HCT116 (cell line): ENCODE results near the gene SYNPO. TPM values are rescaled to one million over a fixed set of nuclear protein-coding genes. Genes with fewer than 3 reads are reported as not detected.

Experiments
- ATAC-seq: fragments of 200-7000 bp; cut with Tn5 transposase; 2 replicates; pipeline ENCODE4 v1.9.1; 2020; ENCODE audit warnings: mild to moderate bottlenecking, moderate library complexity
- BruUV-seq: library from RNA; stranded (reverse); fragments of 400-500 nt; replicated peaks from 2 replicates; lab custom pipeline; 2021; lab: Mats Ljungman, UMichigan
- CTCF ChIA-PET: fragments of 300-600 bp; sonication (Branson Sonifier 250); formaldehyde crosslinking; loops from one replicate; lab custom pipeline; 2021; ENCODE audit warnings: antibody characterized with exemption; lab: Charles Lee
- POLR2A ChIA-PET: fragments of 300-600, 350-600 bp; sonication (Branson Sonifier 250); formaldehyde crosslinking; loops from one replicate; lab custom pipeline; 2021; ENCODE audit warnings: antibody characterized with exemption; lab: Charles Lee
- RAD21 ChIA-PET, 2 experiments: fragments of 300-600 bp; sonication (Branson Sonifier 250); formaldehyde crosslinking; loops; one replicate each; lab custom pipeline; 2023; ENCODE audit warnings: low total read pairs in 2 of 2; ENCODE audit not compliant: uncharacterized antibody in 2 of 2, unreplicated experiment in 2 of 2, low non-redundant PET in 1 of 2; lab: Charles Lee
- DNase-seq: peaks from one replicate; pipeline ENCODE4 v3.0.0-alpha.2; 2010; ENCODE audit warnings: low read depth, low spot score
- H2AFZ ChIP-seq: fragments of 200-600 bp; shearing (Covaris generic), sonication (generic); 2 replicates; pipeline ENCODE4 v1.6.1; 2017; ENCODE audit warnings: low read depth, mixed run types, mixed read lengths, antibody characterized with exemption, low read length; ENCODE audit not compliant: poor library complexity, severe bottlenecking
- H3K27ac ChIP-seq: 2 replicates; pipeline ENCODE4 v1.5.1; 2012; ENCODE audit warnings: low read depth, low read length
- H3K27me3 ChIP-seq: fragments of 200-600 bp; sonication (generic); 2 replicates; pipeline ENCODE4 v1.6.1; 2016; ENCODE audit warnings: mixed run types, low read length, mixed read lengths; ENCODE audit not compliant: insufficient read depth
- H3K36me3 ChIP-seq, 2 experiments: fragments of 200-500 bp in 1 of 2; fragments of 200-600 bp in 1 of 2; sonication (Bioruptor generic) in 1 of 2; sonication (generic) in 1 of 2; 2 replicates each; pipeline versions ENCODE4 v1.5.1 to v1.6.1; 2014 to 2016; ENCODE audit warnings: low read length in 2 of 2, inconsistent platforms in 1 of 2, mixed read lengths in 1 of 2, mixed run types in 1 of 2; ENCODE audit not compliant: insufficient read depth in 2 of 2, control insufficient read depth in 1 of 2
- H3K4me1 ChIP-seq, 2 experiments: fragments of 200-600 bp in 1 of 2; sonication (generic) in 1 of 2; 2 replicates each; pipeline versions ENCODE4 v1.5.1 to v1.6.1; 2012 to 2017; ENCODE audit warnings: low read length in 2 of 2, inconsistent platforms in 1 of 2, mild to moderate bottlenecking in 1 of 2, mixed read lengths in 1 of 2, mixed run types in 1 of 2, moderate library complexity in 1 of 2; ENCODE audit not compliant: insufficient read depth in 2 of 2, control insufficient read depth in 1 of 2
- H3K4me2 ChIP-seq: fragments of 200-600 bp; sonication (generic); 2 replicates; pipeline ENCODE4 v1.6.1; 2017; ENCODE audit warnings: mixed run types, low read length, mixed read lengths
- H3K4me3 ChIP-seq, 2 experiments: fragments of 200-600 bp in 1 of 2; sonication (generic) in 1 of 2; replicated peaks in 1 of 2; 2 replicates each; pipeline ENCODE4 v1.5.1; 2011 to 2016; ENCODE audit warnings: low read length in 2 of 2, control low read depth in 1 of 2, low read depth in 1 of 2, mild to moderate bottlenecking in 1 of 2, mixed read lengths in 1 of 2, mixed run types in 1 of 2
- H3K79me2 ChIP-seq: fragments of 200-600 bp; sonication (generic); 2 replicates; pipeline ENCODE4 v1.6.1; 2017; ENCODE audit warnings: mild to moderate bottlenecking, mixed run types, low read length, moderate library complexity, mixed read lengths; ENCODE audit not compliant: insufficient read depth
- H3K9ac ChIP-seq: fragments of 200-600 bp; sonication (generic); 2 replicates; pipeline ENCODE4 v1.6.1; 2016; ENCODE audit warnings: low read length, mixed read lengths
- H3K9me2 ChIP-seq: fragments of 200-600 bp; sonication (generic), shearing (Covaris generic); 2 replicates; pipeline ENCODE4 v1.6.1; 2017; ENCODE audit warnings: mixed run types, mild to moderate bottlenecking, moderate library complexity; ENCODE audit not compliant: insufficient read depth
- H3K9me3 ChIP-seq, 2 experiments: fragments of 200-500 bp in 1 of 2; fragments of 200-600 bp in 1 of 2; sonication (Bioruptor generic) in 1 of 2; sonication (generic) in 1 of 2; 2 replicates each; pipeline ENCODE4 v1.6.1; 2014 to 2017; ENCODE audit warnings: low read length in 2 of 2, mixed read lengths in 2 of 2, inconsistent platforms in 1 of 2, low read depth in 1 of 2, mild to moderate bottlenecking in 1 of 2, mixed run types in 1 of 2, moderate library complexity in 1 of 2; ENCODE audit not compliant: control insufficient read depth in 1 of 2, insufficient read depth in 1 of 2
- H4K20me1 ChIP-seq: fragments of 200-600 bp; sonication (generic), shearing (Covaris generic); 2 replicates; pipeline ENCODE4 v1.6.1; 2017; ENCODE audit warnings: mixed run types, mild to moderate bottlenecking, moderate library complexity; ENCODE audit not compliant: insufficient read depth
- ATF3 ChIP-seq: IDR thresholded peaks from 2 replicates; pipeline ENCODE4 v1.6.1; 2012
- CBX3 ChIP-seq: IDR thresholded peaks from 2 replicates; pipeline ENCODE4 v1.6.1; 2012; ENCODE audit warnings: low read depth
- EGR1 ChIP-seq: IDR thresholded peaks from 2 replicates; pipeline ENCODE4 v1.6.1; 2012; ENCODE audit warnings: low read depth
- EZH2 ChIP-seq: fragments of 200-600 bp; sonication (generic); IDR thresholded peaks from 2 replicates; pipeline ENCODE4 v1.6.1; 2017; ENCODE audit warnings: antibody characterized with exemption, mixed run types
- MAX ChIP-seq: IDR thresholded peaks from 2 replicates; pipeline ENCODE4 v1.6.1; 2012
- POLR2A ChIP-seq: IDR thresholded peaks from 2 replicates; pipeline ENCODE4 v1.7.0; 2011; ENCODE audit warnings: borderline replicate concordance; ENCODE audit not compliant: insufficient read depth, insufficient read length; ENCODE audit errors: extremely low read depth
- POLR2AphosphoS5 ChIP-seq: IDR thresholded peaks from 2 replicates; pipeline ENCODE4 v1.6.1; 2011; ENCODE audit warnings: mild to moderate bottlenecking, low read depth, low read length, moderate library complexity
- SP1 ChIP-seq: IDR thresholded peaks from 2 replicates; pipeline ENCODE4 v1.6.1; 2012; ENCODE audit warnings: low read depth
- ZBTB33 ChIP-seq: IDR thresholded peaks from 2 replicates; pipeline ENCODE4 v1.6.1; 2011; ENCODE audit warnings: mild to moderate bottlenecking, low read length, moderate library complexity; ENCODE audit not compliant: insufficient replicate concordance; ENCODE audit errors: extremely low read depth
- intact Hi-C: fragments of 100-400 bp; cut with micrococcal nuclease; formaldehyde crosslinking; loops from 2 replicates; pipeline ENCODE4 v1.10.0; 2022
- total RNA-seq: library from RNA; stranded (reverse); gene quantifications from one replicate; pipeline ENCODE4 v1.2.1, GENCODE V29; 2021; ENCODE audit not compliant: unreplicated experiment

Gene SYNPO
- total RNA-seq, 1 experiment from 2014 or later = 8.2 TPM

GRCh38 chr5:150631326-150631701, 9.1 kb upstream of the SYNPO start:
- intact Hi-C loops = no loop called here
- no peak for ATAC-seq
- no peaks in the 10 kb centered on the region for H3K27me3 ChIP-seq
- TF ChIP-seq POLR2A = no peak
- no peak for TF ChIP-seq ATF3
- no peak for TF ChIP-seq EZH2
- no peak for TF ChIP-seq MAX
- no peak for TF ChIP-seq SP1
- no peak for TF ChIP-seq CBX3
- no peak for TF ChIP-seq EGR1
- no peak for TF ChIP-seq ZBTB33
- no peak for TF ChIP-seq POLR2AphosphoS5
- TF ChIP-seq, all 23 proteins: peak for 0
- H3K4me2 ChIP-seq = no peak overlapping the region
- H4K20me1 ChIP-seq = no peaks in the 10 kb centered on the region
- no peaks in the 10 kb centered on the region for H3K9me2 ChIP-seq
- BruUV-seq = no TSS peak
- peaks cover 23 to 45% of the 10 kb centered on the region in 2 experiments; a peak in 3 of 4 replicates for H3K4me1 ChIP-seq
- no peaks in the 10 kb centered on the region for H3K9me3 ChIP-seq
- H2AFZ ChIP-seq = no peak overlapping the region
- H3K36me3 ChIP-seq = no peaks in the 10 kb centered on the region
- no peaks in the 10 kb centered on the region for H3K79me2 ChIP-seq
- ChIA-PET RAD21 (no interaction called here), CTCF (interaction anchor here (0.6 kb wide), 1 partner anchor 11 kb away, joined by 3 read pairs; no protein-coding TSS in a partner anchor), POLR2A (interaction anchor here (0.8 kb wide), 1 partner anchor 12 kb away, joined by 3 read pairs; no protein-coding TSS in a partner anchor)
- no peak overlapping the region for H3K4me3 ChIP-seq
- H3K27ac ChIP-seq = no peak overlapping the region
- H3K9ac ChIP-seq = no peak overlapping the region
- no peak for DNase-seq
